HG02571 (cell line): Measurements from ENCODE around the gene IRX4.

Source experiments
- ATAC-seq: cut with Tn5 transposase; IDR thresholded peaks from one replicate; pipeline ENCODE4 v1.9.1; 2021; ENCODE audit warnings: mild to moderate bottlenecking, moderate library complexity; ENCODE audit not compliant: unreplicated experiment

IRX4 gene

GRCh38 chr5:1892685-1893445 lies 10.1 kb upstream of the IRX4 start:
- no peak for ATAC-seq

GRCh38 chr5:1892211-1892610 lies 9.5 kb upstream of the IRX4 start:
- no peak for ATAC-seq

- ATAC-seq: no peak
Measured at GRCh38 chr5:1891391-1891790, 8.7 kb upstream of the IRX4 start.

- no peak for ATAC-seq
Measured at GRCh38 chr5:1890296-1890695, 7.6 kb upstream of the IRX4 start.

GRCh38 chr5:1889321-1890065 lies 6.8 kb upstream of the IRX4 start:
- ATAC-seq: no peak

- no peak for ATAC-seq
Measured at GRCh38 chr5:1888541-1889251, 6.0 kb upstream of the IRX4 start.

- no peak for ATAC-seq
Measured at GRCh38 chr5:1887588-1888360, 5.0 kb upstream of the IRX4 start.

GRCh38 chr5:1886846-1887587 lies 4.3 kb upstream of the IRX4 start:
- no peak for ATAC-seq

GRCh38 chr5:1885868-1886845 lies 3.4 kb upstream of the IRX4 start:
- no peak for ATAC-seq

GRCh38 chr5:1885404-1885755 lies 2.7 kb upstream of the IRX4 start:
- ATAC-seq: no peak

GRCh38 chr5:1884678-1885403 lies 2.1 kb upstream of the IRX4 start:
- ATAC-seq: no peak

GRCh38 chr5:1883925-1884677 lies 1.4 kb upstream of the IRX4 start:
- no peak for ATAC-seq

- no peak for ATAC-seq
Measured at GRCh38 chr5:1883120-1883924, 597 bp upstream of the IRX4 start.

- ATAC-seq: no peak
Measured at GRCh38 chr5:1881731-1882336, 891 bp downstream of the IRX4 start.

GRCh38 chr5:1881098-1881572 lies 1.6 kb downstream of the IRX4 start:
- ATAC-seq: no peak

- no peak for ATAC-seq
Measured at GRCh38 chr5:1880377-1881025, 2.2 kb downstream of the IRX4 start.
